Neuronal stem cell (in vitro differentiated cells): ENCODE data around the gene ZBED3.

Experiments
- small RNA-seq: library from polyadenylated mRNA; stranded (forward); fragments of <200 nt; extraction: miRNeasy Mini kit (QIAGEN cat#:217004); gene quantifications from one replicate; pipeline ENCODE3, GENCODE V24; 2013; ENCODE audit not compliant: insufficient read depth

Gene ZBED3

Small RNA genes lying within 50 kb of the gene (small RNA-seq; reads per million reads assigned to genes)
- gene SNORA47 = 27.6 reads per million, percentile 86 among the genes with 10 or more reads in this experiment
